H1 (cell line): ENCODE results near the gene ORC5. TPM values are rescaled to one million over a fixed set of nuclear protein-coding genes. Genes with fewer than 3 reads are reported as not detected.

ENCODE experiments used
- CTCF ChIA-PET: fragments of 300-600 bp; sonication (Branson Sonifier 250); formaldehyde crosslinking; loops from one replicate; lab custom pipeline; 2021; ENCODE audit not compliant: partially characterized antibody; lab: Charles Lee
- POLR2A ChIA-PET: fragments of 300-600 bp; sonication (Branson Sonifier 250); formaldehyde crosslinking; loops from one replicate; lab custom pipeline; 2021; ENCODE audit warnings: inconsistent platforms; ENCODE audit not compliant: partially characterized antibody; lab: Charles Lee
- DNase-seq, 2 experiments: peaks; one replicate each; pipeline versions ENCODE4 v3.0.0 to v3.0.0-alpha.2; 2010 to 2022; ENCODE audit warnings: low spot score in 2 of 2, low read depth in 1 of 2, mixed read lengths in 1 of 2
- FAIRE-seq: peaks from 2 replicates; lab custom pipeline; 2011; peaks lifted over from hg19 to GRCh38; lab: Jason Lieb, UNC
- H2AFZ ChIP-seq: 2 replicates; pipeline ENCODE4 v1.8.1; 2012; ENCODE audit warnings: low read length, inconsistent platforms
- H2AK5ac ChIP-seq: 2 replicates; pipeline ENCODE4 v1.6.1; 2013; ENCODE audit warnings: low read depth, low read length
- H2BK120ac ChIP-seq: replicated peaks from 2 replicates; pipeline ENCODE3; 2013; ENCODE audit warnings: low read depth, low read length, inconsistent platforms
- H2BK12ac ChIP-seq: 2 replicates; pipeline ENCODE4 v1.6.1; 2013; ENCODE audit warnings: low read depth, low read length
- H2BK15ac ChIP-seq: 2 replicates; pipeline ENCODE4 v1.6.1; 2013; ENCODE audit warnings: low read length
- H2BK20ac ChIP-seq: 2 replicates; pipeline ENCODE4 v1.6.1; 2013; ENCODE audit warnings: low read length
- H2BK5ac ChIP-seq: 2 replicates; pipeline ENCODE4 v1.6.1; 2013; ENCODE audit warnings: low read depth, low read length
- H3K14ac ChIP-seq: 2 replicates; pipeline ENCODE4 v1.6.1; 2013; ENCODE audit warnings: inconsistent platforms; ENCODE audit not compliant: insufficient read length
- H3K18ac ChIP-seq: 2 replicates; pipeline ENCODE4 v1.6.1; 2013; ENCODE audit warnings: low read length; ENCODE audit errors: extremely low read depth
- H3K23ac ChIP-seq: 2 replicates; pipeline ENCODE4 v1.6.1; 2013; ENCODE audit warnings: inconsistent platforms; ENCODE audit not compliant: insufficient read length
- H3K23me2 ChIP-seq: 2 replicates; pipeline ENCODE4 v1.6.1; 2013; ENCODE audit warnings: low read depth, low read length
- H3K27ac ChIP-seq: 2 replicates; pipeline ENCODE4 v1.6.1; 2011; ENCODE audit warnings: low read depth, low read length, inconsistent platforms
- H3K27me3 ChIP-seq, 4 experiments: replicated peaks in 1 of 4; 1 replicate in 1 of 4; 2 replicates in 3 of 4; pipeline versions ENCODE4 v1.6.1 to v1.8.1; 2011 to 2013; ENCODE audit warnings: low read length in 3 of 4, mild to moderate bottlenecking in 3 of 4, inconsistent platforms in 2 of 4, mixed read lengths in 2 of 4, moderate library complexity in 1 of 4; ENCODE audit not compliant: control insufficient read depth in 3 of 4, insufficient read depth in 3 of 4; ENCODE audit errors: extremely low read depth in 1 of 4
- H3K36me3 ChIP-seq, 4 experiments: 2 replicates each; pipeline versions ENCODE4 v1.6.1 to v1.8.1; 2011 to 2013; ENCODE audit warnings: mild to moderate bottlenecking in 4 of 4, low read length in 3 of 4, moderate library complexity in 2 of 4, control low read depth in 1 of 4, inconsistent platforms in 1 of 4; ENCODE audit not compliant: insufficient read depth in 4 of 4, control insufficient read depth in 2 of 4
- H3K4ac ChIP-seq: replicated peaks from 2 replicates; pipeline ENCODE3; 2013; ENCODE audit warnings: low read length, low read depth, mixed read lengths, inconsistent platforms; ENCODE audit not compliant: insufficient read length
- H3K4me1 ChIP-seq, 4 experiments: replicated peaks in 1 of 4; 1 replicate in 1 of 4; 2 replicates in 3 of 4; pipeline versions ENCODE4 v1.6.1 to v1.8.1; 2011 to 2013; ENCODE audit warnings: low read length in 3 of 4, inconsistent platforms in 2 of 4, mixed read lengths in 1 of 4; ENCODE audit not compliant: insufficient read depth in 4 of 4, control insufficient read depth in 3 of 4
- H3K4me2 ChIP-seq, 2 experiments: 2 replicates each; pipeline versions ENCODE4 v1.6.1 to v1.8.1; 2011 to 2013; ENCODE audit warnings: low read depth in 2 of 2, low read length in 2 of 2, control low read depth in 1 of 2, inconsistent platforms in 1 of 2, mild to moderate bottlenecking in 1 of 2; ENCODE audit not compliant: insufficient read depth in 1 of 2
- H3K4me3 ChIP-seq, 4 experiments: fragments of 200-600, 300-600 bp in 1 of 4; sonication (generic), shearing (Covaris generic), sonication (Bioruptor Twin) in 1 of 4; 2 replicates each; pipeline versions ENCODE4 v1.5.1 to v1.8.1; 2011 to 2016; ENCODE audit warnings: low read length in 4 of 4, low read depth in 3 of 4, control low read depth in 2 of 4, inconsistent platforms in 2 of 4, mild to moderate bottlenecking in 2 of 4, mixed read lengths in 1 of 4, moderate library complexity in 1 of 4; ENCODE audit not compliant: insufficient read depth in 2 of 4; ENCODE audit errors: extremely low read depth in 1 of 4
- H3K56ac ChIP-seq: replicated peaks from 2 replicates; pipeline ENCODE3; 2013; ENCODE audit warnings: low read depth, mild to moderate bottlenecking, mixed read lengths, low read length, inconsistent platforms; ENCODE audit not compliant: insufficient read length
- H3K79me1 ChIP-seq: 2 replicates; pipeline ENCODE4 v1.6.1; 2013; ENCODE audit warnings: low read depth, low read length, control low read depth
- H3K79me2 ChIP-seq, 2 experiments: 2 replicates each; pipeline versions ENCODE4 v1.6.1 to v1.8.1; 2012 to 2013; ENCODE audit warnings: low read length in 2 of 2, mild to moderate bottlenecking in 2 of 2, inconsistent platforms in 1 of 2; ENCODE audit not compliant: insufficient read depth in 2 of 2, control insufficient read depth in 1 of 2
- H3K9ac ChIP-seq, 4 experiments: replicated peaks in 1 of 4; 1 replicate in 1 of 4; 2 replicates in 3 of 4; pipeline versions ENCODE4 v1.6.1 to v1.8.1; 2011 to 2013; ENCODE audit warnings: low read depth in 3 of 4, low read length in 3 of 4, control low read depth in 2 of 4, mild to moderate bottlenecking in 2 of 4, moderate library complexity in 2 of 4, inconsistent platforms in 1 of 4; ENCODE audit errors: extremely low read depth in 1 of 4
- H3K9me3 ChIP-seq, 2 experiments: 2 replicates each; pipeline versions ENCODE4 v1.6.1 to v1.8.1; 2012 to 2013; ENCODE audit warnings: mild to moderate bottlenecking in 2 of 2, moderate library complexity in 2 of 2, control low read depth in 1 of 2, inconsistent platforms in 1 of 2, low read depth in 1 of 2, low read length in 1 of 2, mixed read lengths in 1 of 2; ENCODE audit not compliant: insufficient read depth in 2 of 2
- H4K20me1 ChIP-seq, 2 experiments: replicated peaks in 1 of 2; 2 replicates each; pipeline versions ENCODE3 to v1.8.1; 2011 to 2013; ENCODE audit warnings: inconsistent platforms in 2 of 2, low read length in 2 of 2, mild to moderate bottlenecking in 1 of 2; ENCODE audit not compliant: insufficient read depth in 2 of 2, control insufficient read depth in 1 of 2
- H4K5ac ChIP-seq: 2 replicates; pipeline ENCODE4 v1.6.1; 2013; ENCODE audit warnings: low read length, low read depth, mixed read lengths, inconsistent platforms; ENCODE audit not compliant: insufficient read length
- H4K8ac ChIP-seq: 2 replicates; pipeline ENCODE4 v1.8.0; 2013; ENCODE audit warnings: mild to moderate bottlenecking, moderate library complexity, low read length, inconsistent platforms; ENCODE audit not compliant: insufficient read depth; ENCODE audit errors: extremely low read depth
- H4K91ac ChIP-seq: replicated peaks from 2 replicates; pipeline ENCODE3; 2013; ENCODE audit warnings: low read length, mixed read lengths, inconsistent platforms; ENCODE audit not compliant: insufficient read length
- BCL11A ChIP-seq, 2 experiments: IDR thresholded peaks; one replicate each; pipeline ENCODE4 v1.6.1; 2011; ENCODE audit warnings: low read depth in 2 of 2, low read length in 2 of 2, mild to moderate bottlenecking in 2 of 2
- EGR1 ChIP-seq: IDR thresholded peaks from 2 replicates; pipeline ENCODE4 v1.6.1; 2011; ENCODE audit warnings: low read depth, low read length, borderline replicate concordance
- HDAC2 ChIP-seq, 2 experiments: fragments of 300-600 bp in 1 of 2; sonication (generic) in 1 of 2; IDR thresholded peaks; 2 replicates each; pipeline ENCODE4 v1.6.1; 2011 to 2012; ENCODE audit warnings: low read depth in 2 of 2, low read length in 2 of 2, mild to moderate bottlenecking in 2 of 2, moderate library complexity in 2 of 2, borderline replicate concordance in 1 of 2, inconsistent platforms in 1 of 2
- MAFK ChIP-seq: IDR thresholded peaks from 2 replicates; pipeline ENCODE4 v1.6.1; 2012; ENCODE audit warnings: low read depth, mild to moderate bottlenecking, improper control_type of control experiment, low read length
- NANOG ChIP-seq: IDR thresholded peaks from 2 replicates; pipeline ENCODE4 v1.6.1; 2011; ENCODE audit warnings: low read length, low read depth, mild to moderate bottlenecking, inconsistent platforms; ENCODE audit not compliant: insufficient read depth, poor library complexity, severe bottlenecking
- NRF1 ChIP-seq: IDR thresholded peaks from 2 replicates; pipeline ENCODE4 v1.6.1; 2011; ENCODE audit warnings: mild to moderate bottlenecking, low read depth, low read length, improper control_type of control experiment
- POLR2A ChIP-seq, 2 experiments: IDR thresholded peaks; 1 replicate in 1 of 2; 2 replicates in 1 of 2; pipeline ENCODE4 v1.6.1; 2011; ENCODE audit warnings: low read depth in 2 of 2, low read length in 2 of 2, mild to moderate bottlenecking in 2 of 2; ENCODE audit errors: control extremely low read depth in 1 of 2
- SRF ChIP-seq: IDR thresholded peaks from 2 replicates; pipeline ENCODE4 v1.6.1; 2011; ENCODE audit warnings: mild to moderate bottlenecking, low read depth, low read length, moderate library complexity
- TCF12 ChIP-seq: IDR thresholded peaks from 2 replicates; pipeline ENCODE4 v1.6.1; 2011; ENCODE audit warnings: low read depth, mild to moderate bottlenecking, low read length
- TEAD4 ChIP-seq: IDR thresholded peaks from 2 replicates; pipeline ENCODE4 v1.6.1; 2012; ENCODE audit warnings: low read depth, low read length, inconsistent platforms, mixed read lengths
- YY1 ChIP-seq: IDR thresholded peaks from 2 replicates; pipeline ENCODE4 v1.6.1; 2011; ENCODE audit warnings: low read depth, mild to moderate bottlenecking, low read length
- WGBS, 2 experiments: shearing (Covaris generic) in 1 of 2; methylation state at CpG; one replicate each; pipeline versions ENCODE4 v1.1.6 to v1.1.7; 2013 to 2015; ENCODE audit warnings: low lambda C conversion rate in 2 of 2, mixed read lengths in 2 of 2, inconsistent platforms in 1 of 2, low coverage in 1 of 2, missing lambda C conversion rate in 1 of 2; ENCODE audit not compliant: insufficient replicate concordance in 2 of 2, insufficient coverage in 1 of 2, insufficient read length in 1 of 2; ENCODE audit errors: extremely low coverage in 1 of 2, missing lambda C conversion rate in 1 of 2; 5-methylcytosine and 5-hydroxymethylcytosine counted together
- polyA plus RNA-seq, 7 experiments: library from polyadenylated mRNA; depleted of rRNA in 3 of 7; stranded (reverse) in 5 of 7; unstranded in 2 of 7; fragments of >200 nt in 5 of 7; fragments of 200-250 nt in 2 of 7; gene quantifications; 1 replicate in 5 of 7; 2 replicates in 1 of 7; 4 replicates in 1 of 7; pipeline versions ENCODE4 v1.2.1 to v1.2.3, GENCODE V29; 2011 to 2013; ENCODE audit warnings: missing spikeins in 2 of 7, mixed read lengths in 2 of 7
- total RNA-seq: library from RNA; stranded (reverse); fragmentation: NEBNext Ultra II Directional; extraction: Animal tissue kit (Norgen Biotek cat#: 25700); gene quantifications from 2 replicates; pipeline ENCODE4 v1.2.1, GENCODE V29; 2021
- TF ChIP-seq, protein P1 (sequence below), 3 experiments: IDR thresholded peaks; 1 replicate in 2 of 3; 2 replicates in 1 of 3; pipeline versions ENCODE4 v1.5.1 to v1.6.1; 2011; ENCODE audit warnings: low read length in 3 of 3, mild to moderate bottlenecking in 3 of 3, inconsistent platforms in 2 of 3, low read depth in 1 of 3, moderate library complexity in 1 of 3; ENCODE audit not compliant: insufficient read depth in 1 of 3; ENCODE audit errors: control extremely low read depth in 1 of 3

Gene ORC5
- total and polyA plus RNA-seq, 2 of the 8 experiments (the other 6 are each of a cell fraction or from before 2014, with no cell fraction given), result 7.7 to 19.9 TPM

DNA sequence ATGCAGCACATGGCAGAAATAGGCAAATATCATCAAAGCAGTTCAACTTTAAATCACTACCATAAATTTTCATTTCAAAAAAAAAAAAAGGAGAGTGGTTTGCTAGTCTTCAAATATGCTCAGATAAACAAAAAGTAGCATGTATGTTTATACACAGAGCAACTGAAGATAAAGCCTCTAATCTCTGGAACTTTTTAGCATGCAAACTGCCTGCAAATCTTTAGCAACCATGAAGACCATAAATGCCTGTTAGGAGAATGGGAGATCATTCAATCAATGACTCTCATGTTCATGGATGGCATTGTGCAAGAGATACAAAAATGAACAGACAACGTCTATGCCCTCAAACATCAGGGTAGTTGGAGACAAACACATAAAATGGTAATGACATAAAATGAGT lies 57.3 kb downstream of the ORC5 start:
- no peaks in the 10 kb centered on the region for H3K79me2 ChIP-seq
- no peak overlapping the region for H2BK12ac ChIP-seq
- H3K79me1 ChIP-seq, result no peaks in the 10 kb centered on the region
- H3K18ac ChIP-seq, result no peak overlapping the region
- no peaks in the 10 kb centered on the region for H3K27me3 ChIP-seq
- H2BK5ac ChIP-seq, result no peak overlapping the region
- no peak overlapping the region for H4K91ac ChIP-seq
- H3K9me3 ChIP-seq, result no peaks in the 10 kb centered on the region
- ChIA-PET CTCF (interaction anchor here (1.5 kb wide), 1 partner anchor 577 kb away, joined by 4 read pairs; no protein-coding TSS in a partner anchor), POLR2A (interaction anchor here (0.7 kb wide), 2 partner anchors 12 to 398 kb away, joined by 3 read pairs; no protein-coding TSS in a partner anchor)
- no peaks in the 10 kb centered on the region for H3K4me1 ChIP-seq
- H2BK15ac ChIP-seq, result no peak overlapping the region
- no peaks in the 10 kb centered on the region for H3K23me2 ChIP-seq
- H4K8ac ChIP-seq, result no peak overlapping the region
- peaks cover 0 to 4% (median 0%) of the 10 kb centered on the region in 4 experiments; a peak in 1 of 8 replicates for H3K36me3 ChIP-seq
- FAIRE-seq (no peak), DNase-seq (no peak)
- no peak overlapping the region for H2AK5ac ChIP-seq
- no peak overlapping the region for H2BK20ac ChIP-seq
- H3K4me2 ChIP-seq, result no peak overlapping the region
- H2AFZ ChIP-seq, result no peak overlapping the region
- TF ChIP-seq NRF1, result no peak
- no peak for TF ChIP-seq MAFK
- TF ChIP-seq POLR2A (IDR thresholded peaks at IDR 0.05; ENCODE audit: control extremely low read depth in 1 of 2, low read depth in 2 of 2, low read length in 2 of 2), result no peak
- no peak for TF ChIP-seq TCF12
- no peak for TF ChIP-seq HDAC2 (IDR thresholded peaks at IDR 0.05; ENCODE audit: borderline replicate concordance in 1 of 2, low read depth in 2 of 2, low read length in 2 of 2)
- no peak for TF ChIP-seq NANOG
- TF ChIP-seq TEAD4, result no peak
- no peak for TF ChIP-seq YY1
- TF ChIP-seq, protein P1, sequence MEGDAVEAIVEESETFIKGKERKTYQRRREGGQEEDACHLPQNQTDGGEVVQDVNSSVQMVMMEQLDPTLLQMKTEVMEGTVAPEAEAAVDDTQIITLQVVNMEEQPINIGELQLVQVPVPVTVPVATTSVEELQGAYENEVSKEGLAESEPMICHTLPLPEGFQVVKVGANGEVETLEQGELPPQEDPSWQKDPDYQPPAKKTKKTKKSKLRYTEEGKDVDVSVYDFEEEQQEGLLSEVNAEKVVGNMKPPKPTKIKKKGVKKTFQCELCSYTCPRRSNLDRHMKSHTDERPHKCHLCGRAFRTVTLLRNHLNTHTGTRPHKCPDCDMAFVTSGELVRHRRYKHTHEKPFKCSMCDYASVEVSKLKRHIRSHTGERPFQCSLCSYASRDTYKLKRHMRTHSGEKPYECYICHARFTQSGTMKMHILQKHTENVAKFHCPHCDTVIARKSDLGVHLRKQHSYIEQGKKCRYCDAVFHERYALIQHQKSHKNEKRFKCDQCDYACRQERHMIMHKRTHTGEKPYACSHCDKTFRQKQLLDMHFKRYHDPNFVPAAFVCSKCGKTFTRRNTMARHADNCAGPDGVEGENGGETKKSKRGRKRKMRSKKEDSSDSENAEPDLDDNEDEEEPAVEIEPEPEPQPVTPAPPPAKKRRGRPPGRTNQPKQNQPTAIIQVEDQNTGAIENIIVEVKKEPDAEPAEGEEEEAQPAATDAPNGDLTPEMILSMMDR (IDR thresholded peaks at IDR 0.05; ENCODE audit: control extremely low read depth in 1 of 3, insufficient read depth in 1 of 3, low read depth in 1 of 3, low read length in 3 of 3), result no peak
- TF ChIP-seq BCL11A (IDR thresholded peaks at IDR 0.05; ENCODE audit: low read depth in 2 of 2, low read length in 2 of 2), result no peak
- no peak for TF ChIP-seq SRF
- TF ChIP-seq EGR1, result no peak
- no peak overlapping the region for H3K27ac ChIP-seq
- H3K4me3 ChIP-seq, result no peak overlapping the region
- H4K20me1 ChIP-seq, result no peaks in the 10 kb centered on the region
- no peak overlapping the region for H2BK120ac ChIP-seq
- H3K56ac ChIP-seq, result no peak overlapping the region
- no peak overlapping the region for H3K4ac ChIP-seq
- H3K9ac ChIP-seq, result no peak overlapping the region
- 93% methylated on average over 1 of the region's 1 CpG; no CpG with 5 or more reads in 1 of the 2 experiments for WGBS, 2 experiments
- H4K5ac ChIP-seq, result no peak overlapping the region
- no peak overlapping the region for H3K14ac ChIP-seq
- no peak overlapping the region for H3K23ac ChIP-seq
